ENCODE data around the gene SCFD1. TPM values are rescaled to one million over a fixed set of nuclear protein-coding genes. Genes with fewer than 3 reads are reported as not detected.

The SCFD1 gene
- total RNA-seq, 1 experiment from 2014 or later, result 61.9 TPM

- intact Hi-C loops (cut with micrococcal nuclease; ENCODE audit: unreplicated experiment), result no loop called here
- no peaks in the 10 kb centered on the region for H3K27me3 ChIP-seq (replicated peaks; ENCODE audit: insufficient read depth, low read depth, low read length, poor library complexity)
- no peak for DNase-seq (ENCODE audit: low spot score)
- H3K36me3 ChIP-seq (ENCODE audit: insufficient read depth, low read length, poor library complexity, severe bottlenecking), result peaks cover 31% of the 10 kb centered on the region
- H3K9me3 ChIP-seq (ENCODE audit: low read depth, low read length, poor library complexity, severe bottlenecking), result no peaks in the 10 kb centered on the region
- peaks cover 6% of the 10 kb centered on the region for H3K4me1 ChIP-seq (ENCODE audit: insufficient read depth, low read length, poor library complexity, severe bottlenecking)
- H3K4me3 ChIP-seq (ENCODE audit: low read depth, low read length, poor library complexity, severe bottlenecking), result no peak overlapping the region
- no peak overlapping the region for H3K27ac ChIP-seq (ENCODE audit: low read depth, low read length, poor library complexity, severe bottlenecking)
- BruUV-seq (replicated peaks), result no TSS peak
- ChIA-PET POLR2A (ENCODE audit: low non-redundant PET) (no interaction called here), CTCF (no interaction called here)
- TF ChIP-seq CTCF (conservative IDR thresholded peaks at IDR 0.05; ENCODE audit: low read depth, low read length), result no peak
- TF ChIP-seq EZH2 (IDR thresholded peaks at IDR 0.05; ENCODE audit: borderline replicate concordance, low read depth, low read length, poor library complexity, severe bottlenecking), result no peak
Measured at GRCh38 chr14:30630248-30630647, 8.1 kb downstream of the SCFD1 start.

GRCh38 chr14:30632730-30633129, 10.6 kb downstream of the SCFD1 start:
- DNase-seq (ENCODE audit: low spot score), result no peak
- H3K9me3 ChIP-seq (ENCODE audit: low read depth, low read length, poor library complexity, severe bottlenecking), result no peaks in the 10 kb centered on the region
- H3K27ac ChIP-seq (ENCODE audit: low read depth, low read length, poor library complexity, severe bottlenecking), result no peak overlapping the region
- POLR2A ChIA-PET (ENCODE audit: low non-redundant PET), result no interaction called here
- BruUV-seq (replicated peaks), result no TSS peak
- H3K36me3 ChIP-seq (ENCODE audit: insufficient read depth, low read length, poor library complexity, severe bottlenecking), result peaks cover 36% of the 10 kb centered on the region
- intact Hi-C loops (cut with micrococcal nuclease; ENCODE audit: unreplicated experiment), result no loop called here
- H3K4me1 ChIP-seq (ENCODE audit: insufficient read depth, low read length, poor library complexity, severe bottlenecking), result peaks cover 5% of the 10 kb centered on the region
- CTCF ChIA-PET, result no interaction called here
- TF ChIP-seq CTCF (conservative IDR thresholded peaks at IDR 0.05; ENCODE audit: low read depth, low read length) (no peak), EZH2 (IDR thresholded peaks at IDR 0.05; ENCODE audit: borderline replicate concordance, low read depth, low read length, poor library complexity, severe bottlenecking) (no peak)
- no peak overlapping the region for H3K4me3 ChIP-seq (ENCODE audit: low read depth, low read length, poor library complexity, severe bottlenecking)
- no peaks in the 10 kb centered on the region for H3K27me3 ChIP-seq (replicated peaks; ENCODE audit: insufficient read depth, low read depth, low read length, poor library complexity)

- intact Hi-C loops (cut with micrococcal nuclease; ENCODE audit: unreplicated experiment), result no loop called here
- Histone ChIP-seq H3K9me3 (ENCODE audit: low read depth, low read length, poor library complexity, severe bottlenecking) (no peaks in the 10 kb centered on the region), H3K36me3 (ENCODE audit: insufficient read depth, low read length, poor library complexity, severe bottlenecking) (peaks cover 32% of the 10 kb centered on the region), H3K27me3 (replicated peaks; ENCODE audit: insufficient read depth, low read depth, low read length, poor library complexity) (no peaks in the 10 kb centered on the region), H3K27ac (ENCODE audit: low read depth, low read length, poor library complexity, severe bottlenecking) (no peak overlapping the region), H3K4me1 (ENCODE audit: insufficient read depth, low read length, poor library complexity, severe bottlenecking) (peaks cover 5% of the 10 kb centered on the region), H3K4me3 (ENCODE audit: low read depth, low read length, poor library complexity, severe bottlenecking) (no peak overlapping the region)
- POLR2A ChIA-PET (ENCODE audit: low non-redundant PET), result no interaction called here
- TF ChIP-seq EZH2 (IDR thresholded peaks at IDR 0.05; ENCODE audit: borderline replicate concordance, low read depth, low read length, poor library complexity, severe bottlenecking), result no peak
- TF ChIP-seq CTCF (conservative IDR thresholded peaks at IDR 0.05; ENCODE audit: low read depth, low read length), result no peak
- CTCF ChIA-PET, result no interaction called here
- DNase-seq (ENCODE audit: low spot score), result no peak
- BruUV-seq (replicated peaks), result no TSS peak
Measured at GRCh38 chr14:30638926-30639325, 16.8 kb downstream of the SCFD1 start.
